ENCODE measurements around the gene WDR88. TPM values are rescaled to one million over a fixed set of nuclear protein-coding genes. Genes with fewer than 3 reads are reported as not detected.

Gene WDR88
- total RNA-seq, 1 donor from 2014 or later, result not detected

- H3K36me3 ChIP-seq (ENCODE audit: control insufficient read depth, insufficient read depth, low read length), result no peaks in the 10 kb centered on the region
- no peak for TF ChIP-seq CTCF (IDR thresholded peaks at IDR 0.05; ENCODE audit: insufficient read depth, low read length, poor library complexity, severe bottlenecking)
- DNase-seq (ENCODE audit: low read depth), result no peak
Observed at GRCh38 chr19:33102893-33103292, 29.0 kb upstream of the WDR88 start.

GRCh38 chr19:33108161-33108560 lies 23.8 kb upstream of the WDR88 start:
- no peaks in the 10 kb centered on the region for H3K36me3 ChIP-seq (ENCODE audit: control insufficient read depth, insufficient read depth, low read length)
- H3K4me3 ChIP-seq (ENCODE audit: low read depth, low read length), result no peak overlapping the region
- TF ChIP-seq CTCF (IDR thresholded peaks at IDR 0.05; ENCODE audit: insufficient read depth, low read length, poor library complexity, severe bottlenecking), result no peak
- no peak for DNase-seq (ENCODE audit: low read depth)
- no peaks in the 10 kb centered on the region for H3K27me3 ChIP-seq (ENCODE audit: control insufficient read depth, insufficient read depth, low read length)

More at GRCh38 chr19:33102893-33103292, 29.0 kb upstream of the WDR88 start:
- Histone ChIP-seq H3K27me3 (ENCODE audit: control insufficient read depth, insufficient read depth, low read length) (no peaks in the 10 kb centered on the region), H3K4me3 (ENCODE audit: low read depth, low read length) (no peak overlapping the region)

- TF ChIP-seq CTCF (IDR thresholded peaks at IDR 0.05; ENCODE audit: insufficient read depth, low read length, poor library complexity, severe bottlenecking), result no peak
- Histone ChIP-seq H3K27me3 (ENCODE audit: control insufficient read depth, insufficient read depth, low read length) (no peaks in the 10 kb centered on the region), H3K4me3 (ENCODE audit: low read depth, low read length) (no peak overlapping the region), H3K36me3 (ENCODE audit: control insufficient read depth, insufficient read depth, low read length) (no peaks in the 10 kb centered on the region)
- peak; percentile 70 for DNase-seq (ENCODE audit: low read depth)
Observed at GRCh38 chr19:33110137-33110910, 21.6 kb upstream of the WDR88 start.

GRCh38 chr19:33111587-33111986 lies 20.3 kb upstream of the WDR88 start:
- Histone ChIP-seq H3K4me3 (ENCODE audit: low read depth, low read length) (no peak overlapping the region), H3K36me3 (ENCODE audit: control insufficient read depth, insufficient read depth, low read length) (no peaks in the 10 kb centered on the region), H3K27me3 (ENCODE audit: control insufficient read depth, insufficient read depth, low read length) (no peaks in the 10 kb centered on the region)
- DNase-seq (ENCODE audit: low read depth), result no peak
- TF ChIP-seq CTCF (IDR thresholded peaks at IDR 0.05; ENCODE audit: insufficient read depth, low read length, poor library complexity, severe bottlenecking), result no peak

GRCh38 chr19:33114312-33114711 lies 17.6 kb upstream of the WDR88 start:
- Histone ChIP-seq H3K27me3 (ENCODE audit: control insufficient read depth, insufficient read depth, low read length) (no peaks in the 10 kb centered on the region), H3K4me3 (ENCODE audit: low read depth, low read length) (no peak overlapping the region), H3K36me3 (ENCODE audit: control insufficient read depth, insufficient read depth, low read length) (peaks cover 1% of the 10 kb centered on the region)
- no peak for TF ChIP-seq CTCF (IDR thresholded peaks at IDR 0.05; ENCODE audit: insufficient read depth, low read length, poor library complexity, severe bottlenecking)
- DNase-seq (ENCODE audit: low read depth), result no peak

GRCh38 chr19:33117501-33117900 lies 14.4 kb upstream of the WDR88 start:
- TF ChIP-seq CTCF (IDR thresholded peaks at IDR 0.05; ENCODE audit: insufficient read depth, low read length, poor library complexity, severe bottlenecking), result no peak
- Histone ChIP-seq H3K4me3 (ENCODE audit: low read depth, low read length) (no peak overlapping the region), H3K27me3 (ENCODE audit: control insufficient read depth, insufficient read depth, low read length) (no peaks in the 10 kb centered on the region), H3K36me3 (ENCODE audit: control insufficient read depth, insufficient read depth, low read length) (peaks cover 1% of the 10 kb centered on the region)
- no peak for DNase-seq (ENCODE audit: low read depth)
